HG02759 (cell line): ENCODE measurements around the gene TMEM204.

Experiments
- ATAC-seq: cut with Tn5 transposase; IDR thresholded peaks from one replicate; pipeline ENCODE4 v1.9.1; 2021; ENCODE audit warnings: mild to moderate bottlenecking, moderate library complexity; ENCODE audit not compliant: unreplicated experiment

TMEM204 gene

DNA sequence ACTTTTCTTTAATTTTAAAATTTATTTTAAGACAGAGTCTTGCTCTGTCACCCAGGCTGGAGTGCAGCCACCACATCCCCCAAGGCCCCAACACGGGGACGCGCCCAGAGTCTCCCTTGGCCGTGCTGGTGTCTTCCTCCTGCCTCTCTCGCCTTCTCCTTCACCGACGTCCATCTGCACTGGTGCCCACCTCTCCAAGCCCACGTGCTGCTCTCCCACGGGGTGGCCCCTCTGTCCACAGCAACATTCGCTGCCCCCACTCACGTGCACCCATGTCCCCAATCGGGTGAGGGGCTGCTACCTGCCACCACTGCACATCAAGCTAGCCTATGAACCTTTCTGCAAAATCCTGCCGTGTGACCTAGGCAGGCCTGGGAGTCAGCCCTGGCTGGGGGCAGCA, 3.1 kb downstream of the TMEM204 start:
- no peak for ATAC-seq

DNA sequence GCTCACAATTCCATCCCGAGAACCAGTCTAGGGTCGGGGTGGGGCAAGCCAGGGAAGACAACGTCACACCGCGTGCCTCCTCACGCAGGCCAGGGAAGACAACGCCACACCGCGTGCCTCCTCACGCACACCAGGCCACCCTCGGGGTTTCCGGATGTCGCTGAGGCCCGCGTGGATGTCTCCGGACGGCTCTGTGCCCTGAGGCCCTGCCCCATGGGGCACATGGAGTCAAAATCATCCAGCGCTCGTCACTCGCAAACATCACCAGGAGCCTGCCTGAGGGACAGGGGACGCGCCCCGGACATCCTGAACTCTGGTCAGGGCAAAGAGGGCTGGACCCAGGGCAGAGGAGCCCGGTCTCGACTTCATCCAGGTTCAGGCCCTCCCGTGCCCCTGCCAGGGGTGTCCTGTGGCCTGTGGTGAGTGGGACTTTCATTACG, 3.7 kb downstream of the TMEM204 start:
- no peak for ATAC-seq

DNA sequence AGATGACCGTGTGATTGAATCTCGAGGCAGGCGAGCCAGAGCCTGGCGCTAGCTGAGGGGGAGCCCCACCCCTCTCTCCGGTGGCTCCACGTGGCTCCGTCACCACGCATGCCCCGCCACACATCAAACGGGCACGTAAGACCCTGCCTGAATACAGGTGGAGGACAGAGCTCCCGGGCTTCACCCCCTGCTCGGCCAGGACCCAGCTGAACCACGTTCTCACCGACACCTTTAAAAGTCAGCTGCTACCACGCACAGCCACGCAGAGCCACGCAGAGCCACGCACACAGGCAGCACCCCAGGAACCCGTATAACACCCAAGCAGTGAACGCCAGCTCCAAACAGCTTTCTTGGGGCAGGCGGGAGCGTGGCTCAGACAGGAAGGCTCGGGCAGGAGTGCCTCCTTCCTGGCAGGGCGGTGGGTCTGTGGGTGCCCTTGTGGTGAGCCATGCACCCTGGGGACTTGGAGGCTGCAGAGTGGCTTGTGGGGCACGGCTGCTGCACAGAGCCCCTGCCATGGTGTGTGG, 4.4 kb downstream of the TMEM204 start:
- no peak for ATAC-seq

DNA sequence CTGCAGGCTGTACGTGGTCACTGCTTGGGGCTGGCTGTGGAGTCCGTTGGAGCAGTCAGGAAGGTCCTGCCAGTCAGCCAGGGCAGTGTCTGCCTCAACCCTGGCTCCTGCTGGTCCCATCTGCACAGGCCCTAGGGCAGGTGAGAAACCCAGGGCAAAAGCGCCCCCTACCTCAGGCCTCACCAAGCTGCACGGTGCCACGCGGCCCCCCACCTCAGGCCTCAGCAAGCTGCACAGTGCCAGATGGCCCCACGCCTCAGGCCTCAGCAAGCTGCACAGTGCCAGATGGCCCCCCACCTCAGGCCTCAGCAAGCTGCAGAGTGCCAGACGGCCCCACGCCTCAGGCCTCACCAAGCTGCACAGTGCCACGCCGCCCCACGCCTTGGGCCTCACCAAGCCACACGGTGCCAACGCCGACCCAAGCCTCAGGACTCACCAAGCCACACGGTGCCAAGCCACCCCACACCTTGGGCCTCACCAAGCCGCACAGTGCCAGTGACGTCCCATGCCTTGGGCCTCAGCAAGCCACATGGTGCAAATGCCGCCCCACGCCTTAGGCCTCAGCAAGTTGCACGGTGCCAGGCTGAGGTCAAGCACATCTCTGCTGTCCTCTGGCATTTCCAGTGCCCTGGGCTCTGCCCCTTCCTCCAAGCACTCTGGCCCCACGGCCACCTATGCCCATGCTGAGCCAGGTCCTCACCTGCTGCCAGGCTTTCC, 5.5 kb downstream of the TMEM204 start:
- no peak for ATAC-seq

DNA sequence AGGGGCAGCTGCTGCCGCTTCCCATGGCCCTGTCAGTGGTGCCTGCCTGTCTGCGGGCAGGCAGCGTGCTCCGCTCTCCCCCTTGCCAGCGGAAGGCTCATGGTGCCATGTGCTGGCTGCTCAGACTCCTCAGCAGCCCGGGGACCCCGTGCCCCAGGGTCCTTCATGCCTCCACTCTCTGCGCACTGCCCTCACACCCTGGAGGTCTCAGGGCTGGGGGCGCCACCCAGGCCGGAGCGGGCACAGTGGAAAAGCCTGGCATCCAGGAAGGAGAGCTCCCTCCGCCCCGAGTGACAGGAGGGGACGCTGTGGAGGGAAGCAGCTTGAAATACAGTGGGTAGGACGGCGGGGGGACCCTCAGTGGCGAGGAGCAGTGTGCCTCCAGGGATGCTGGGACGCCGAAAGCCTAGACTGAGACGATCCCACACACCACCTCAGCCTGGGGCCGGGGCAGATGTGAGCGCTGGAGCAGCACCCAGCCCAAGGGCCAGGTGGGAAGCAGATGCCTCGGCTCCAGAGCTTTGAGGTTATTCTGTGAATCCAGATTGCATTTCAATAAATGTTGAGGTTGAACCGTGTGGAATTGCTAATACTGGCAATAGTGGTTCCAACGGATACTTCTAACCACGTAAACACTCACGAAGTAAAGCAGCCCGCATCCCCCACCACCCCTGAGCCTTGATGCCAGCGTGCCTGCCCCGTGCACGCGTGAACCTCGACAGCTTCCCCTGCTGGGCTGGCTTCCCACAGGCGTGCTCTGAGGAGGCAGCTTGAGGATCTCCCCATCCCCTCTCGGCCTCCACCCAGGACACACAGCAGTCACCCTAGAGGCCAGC, 6.5 kb downstream of the TMEM204 start:
- no peak for ATAC-seq

DNA sequence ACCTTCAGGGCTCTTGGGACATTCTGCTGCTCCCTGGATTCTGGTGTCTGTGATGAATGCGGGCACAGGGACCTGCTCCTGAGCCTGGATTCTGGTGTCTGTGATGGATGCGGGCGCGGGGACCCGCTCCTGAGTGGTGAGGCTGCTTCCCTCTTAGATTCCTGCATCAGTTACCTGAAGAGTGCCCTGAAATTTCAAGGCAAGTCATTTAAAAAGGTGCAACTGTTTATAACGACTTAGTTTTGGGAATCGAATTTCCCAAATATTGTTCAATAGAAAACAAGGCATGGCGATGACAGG, 7.0 kb downstream of the TMEM204 start:
- ATAC-seq, result no peak

DNA sequence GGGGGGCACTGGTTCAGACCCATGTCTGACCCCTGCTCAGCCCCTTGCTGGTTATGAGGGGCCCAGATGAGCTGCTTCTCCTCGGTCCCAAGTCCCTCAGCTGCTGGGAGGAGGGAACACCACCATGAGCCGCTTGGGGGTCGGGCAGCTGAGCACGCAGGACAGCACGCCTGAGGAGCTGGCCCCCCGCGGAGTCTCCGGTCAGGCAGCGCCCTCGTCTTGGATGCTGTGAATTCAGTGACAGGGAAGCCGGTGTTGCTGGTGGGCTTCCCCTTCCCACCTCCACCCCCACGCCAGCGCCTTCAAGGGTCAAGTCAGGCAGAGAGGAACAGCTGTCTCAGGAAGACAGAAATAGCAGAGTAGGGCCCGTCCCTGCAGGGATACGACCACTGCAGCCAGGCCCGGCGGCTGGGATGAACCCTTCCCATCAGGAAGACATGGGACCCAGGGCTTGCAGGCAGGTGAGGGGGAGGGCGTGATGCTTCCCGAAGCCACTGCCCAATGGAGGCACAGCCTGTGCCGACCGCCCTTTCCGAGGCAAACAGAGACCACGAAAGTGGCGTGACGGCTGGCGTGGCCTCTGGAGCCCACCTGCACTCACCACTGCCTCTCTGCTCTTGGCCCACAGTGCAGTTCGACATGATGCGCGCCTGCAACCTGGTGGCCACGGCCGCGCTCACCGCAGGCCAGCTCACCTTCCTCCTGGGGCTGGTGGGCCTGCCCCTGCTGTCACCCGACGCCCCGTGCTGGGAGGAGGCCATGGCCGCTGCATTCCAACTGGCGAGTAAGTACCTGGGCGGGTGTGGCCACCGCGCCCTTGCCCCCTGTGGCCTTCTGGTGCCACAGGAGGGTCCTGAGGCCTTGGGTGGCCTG, 8.1 kb downstream of the TMEM204 start:
- no peak for ATAC-seq

DNA sequence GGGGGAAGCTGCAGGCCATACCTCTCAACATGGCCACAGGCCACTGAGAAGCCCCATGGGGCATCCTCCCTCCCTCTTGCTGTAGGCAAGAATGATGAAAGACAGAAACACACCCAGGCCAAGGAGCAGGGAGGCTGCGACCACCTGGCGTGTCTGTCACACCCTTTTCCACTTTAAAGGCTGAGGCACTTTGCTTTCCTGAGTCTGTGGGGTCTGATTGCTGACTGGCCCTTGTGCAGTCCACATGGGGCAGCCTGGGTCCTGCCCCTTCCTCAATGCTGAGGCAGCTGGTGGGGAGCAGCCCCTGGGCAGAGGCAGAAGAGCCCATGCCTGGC, 8.7 kb downstream of the TMEM204 start:
- ATAC-seq, result no peak

DNA sequence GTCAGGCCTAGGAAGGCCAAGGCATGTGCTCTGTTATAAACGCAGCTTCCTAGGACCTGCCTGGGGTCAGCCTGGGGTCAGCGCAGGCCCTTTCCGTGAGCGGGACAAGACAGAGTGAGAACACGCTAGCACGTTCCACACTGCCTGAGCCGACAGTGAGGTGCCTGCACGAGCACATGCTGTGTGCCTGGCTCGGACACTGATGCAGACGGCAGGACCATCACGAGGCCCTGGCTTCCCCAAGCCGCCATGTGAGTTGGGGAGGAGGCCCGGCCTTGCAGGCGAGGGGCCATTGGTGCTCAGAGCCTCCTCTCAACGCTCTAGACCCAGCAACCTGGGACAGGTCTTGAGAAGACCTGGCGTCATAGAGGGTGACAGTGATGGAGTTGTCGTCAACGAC, 9.1 kb downstream of the TMEM204 start:
- ATAC-seq, result no peak

DNA sequence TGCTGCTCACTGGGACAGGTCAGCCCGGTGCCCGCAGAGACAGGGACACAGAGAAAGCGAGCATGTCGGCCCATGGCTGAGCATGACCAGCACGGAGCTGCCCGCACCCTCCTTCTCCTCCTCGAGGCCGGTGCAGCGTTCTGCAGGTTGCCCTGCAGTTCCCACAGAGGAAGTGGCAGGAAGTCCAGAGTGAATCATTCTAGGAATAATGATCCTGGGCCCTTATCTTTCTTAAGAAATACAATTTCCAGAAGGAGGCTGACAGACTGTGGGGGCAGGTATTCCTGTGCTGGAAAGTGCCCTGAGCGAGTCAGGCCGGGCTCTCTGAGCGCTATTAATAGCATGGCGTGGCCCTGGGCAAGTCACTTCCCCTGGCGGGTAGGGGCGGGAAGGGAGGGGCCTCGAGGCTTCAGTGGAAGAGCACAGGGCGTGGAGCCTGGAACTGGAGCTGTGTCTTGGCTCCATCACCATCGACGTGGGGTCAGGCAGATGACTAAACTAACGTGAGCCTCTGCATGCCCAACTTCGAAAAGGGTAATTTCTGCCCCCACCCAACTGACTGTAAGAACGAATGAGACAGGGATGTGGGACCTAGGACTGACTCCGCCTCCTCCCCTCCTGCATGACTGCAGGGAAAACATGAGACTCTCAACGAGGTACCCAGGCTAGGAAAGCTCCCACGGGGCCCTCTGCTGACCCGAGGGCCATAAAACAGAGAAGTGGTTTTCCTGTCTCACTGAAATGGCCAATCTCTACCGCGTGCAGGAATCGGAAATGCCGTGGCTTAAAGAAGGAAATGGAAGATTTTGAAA, 9.8 kb downstream of the TMEM204 start:
- ATAC-seq, result no peak

DNA sequence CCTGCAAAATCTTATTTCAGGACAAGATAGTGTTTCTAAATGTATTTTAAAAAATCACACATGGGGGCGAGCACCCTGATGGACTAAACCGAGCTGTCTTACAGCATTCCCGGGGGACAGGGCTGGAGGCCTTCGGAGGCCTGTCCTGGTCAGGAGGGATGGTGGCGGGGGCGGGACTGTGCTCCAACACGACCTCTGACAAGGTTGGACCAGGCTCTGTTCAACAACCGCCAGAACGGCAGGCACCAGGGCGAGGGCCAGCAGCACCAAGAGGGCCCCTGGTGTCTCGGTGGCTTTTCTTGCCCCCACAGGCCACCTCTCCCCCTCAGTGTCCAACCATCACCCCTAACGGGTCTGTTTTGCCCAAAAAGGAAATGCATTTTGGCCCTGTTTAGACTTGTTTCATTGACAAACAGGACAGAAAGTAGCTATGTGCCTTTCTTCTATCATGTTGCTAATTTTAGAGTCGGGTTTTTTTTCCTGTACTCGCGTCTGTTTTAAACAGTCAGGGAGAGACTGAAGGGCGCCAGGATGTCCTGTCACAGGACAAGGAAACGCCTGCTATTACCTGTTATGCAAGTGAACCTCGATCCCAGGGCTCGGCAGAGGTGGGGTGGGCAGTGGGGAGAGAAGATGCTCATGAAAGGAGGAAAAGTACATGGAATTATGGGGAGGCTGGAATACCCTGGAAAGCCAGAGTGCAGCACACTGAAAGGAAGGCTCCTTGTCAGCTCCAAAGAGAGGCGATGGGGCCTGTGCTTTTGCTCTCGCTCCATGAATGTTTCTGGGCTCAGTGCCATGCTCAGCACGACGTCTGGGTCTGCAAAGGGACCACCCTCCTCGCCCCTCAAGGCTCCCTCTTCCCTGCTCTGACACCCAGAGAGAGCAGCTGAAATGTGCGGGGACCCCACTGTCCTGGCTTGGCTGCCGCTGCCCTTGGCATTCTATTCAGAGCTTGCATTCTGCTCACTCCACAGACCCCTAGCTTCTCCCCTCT, 11.9 kb downstream of the TMEM204 start:
- ATAC-seq, result no peak

DNA sequence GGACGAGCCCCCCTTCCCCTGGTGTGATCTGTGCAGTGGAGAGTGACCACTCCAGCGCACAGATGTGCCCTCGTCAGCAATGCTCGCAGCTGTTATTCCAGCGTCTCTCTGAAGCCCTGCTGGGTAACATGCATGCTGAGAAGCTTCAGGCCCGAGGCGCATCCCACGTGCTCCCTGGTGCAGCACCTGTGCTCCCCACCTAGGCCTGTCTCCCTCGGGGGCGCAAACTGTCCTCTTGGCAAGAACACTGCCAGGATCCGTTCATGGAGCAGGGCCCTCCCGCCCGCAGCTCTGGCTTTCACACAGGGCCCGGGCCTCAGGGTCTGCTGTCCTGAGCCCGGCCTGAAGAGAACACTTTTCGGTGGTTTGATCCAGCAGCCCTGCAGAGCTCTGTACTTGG, 13.0 kb downstream of the TMEM204 start:
- ATAC-seq, result no peak

DNA sequence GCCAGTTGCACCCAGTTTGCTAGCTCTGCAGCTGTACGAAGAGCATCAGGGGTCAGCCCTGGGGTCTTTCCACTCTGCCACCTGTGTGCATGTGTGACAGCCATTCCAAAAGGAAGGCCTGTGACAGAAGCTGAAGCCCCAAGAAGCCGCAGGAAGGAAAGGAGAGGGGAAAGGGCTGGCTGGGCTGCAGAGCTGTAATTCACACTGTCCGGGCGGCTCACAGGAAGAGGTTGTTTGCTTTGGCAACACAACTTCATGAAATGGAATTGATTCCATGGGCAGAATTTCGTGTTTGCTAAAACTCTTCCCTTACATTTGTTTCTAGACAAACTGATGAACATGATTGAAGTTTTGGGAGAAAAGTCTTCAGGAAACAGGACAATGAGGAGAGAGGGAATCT, 14.8 kb downstream of the TMEM204 start:
- no peak for ATAC-seq

DNA sequence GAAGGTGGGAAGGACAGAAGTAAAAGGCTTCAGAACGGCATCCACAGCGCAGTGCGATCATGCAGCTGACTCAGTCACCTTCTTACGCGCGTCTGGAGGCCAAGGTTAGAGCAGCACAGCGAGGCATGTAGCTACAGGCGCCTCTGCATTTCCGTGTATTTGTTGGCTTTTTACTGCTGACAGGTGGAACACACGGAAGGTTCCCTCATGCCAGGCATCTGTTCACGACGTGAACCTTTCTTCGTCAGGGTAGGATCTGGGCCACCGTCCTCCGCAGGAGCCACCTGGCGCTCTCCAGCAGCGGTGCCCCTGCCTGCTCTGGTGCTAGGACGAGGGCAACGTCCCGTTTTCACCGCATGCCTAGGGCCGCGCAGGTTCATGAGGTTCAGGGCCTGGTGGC, 15.3 kb downstream of the TMEM204 start:
- no peak for ATAC-seq

DNA sequence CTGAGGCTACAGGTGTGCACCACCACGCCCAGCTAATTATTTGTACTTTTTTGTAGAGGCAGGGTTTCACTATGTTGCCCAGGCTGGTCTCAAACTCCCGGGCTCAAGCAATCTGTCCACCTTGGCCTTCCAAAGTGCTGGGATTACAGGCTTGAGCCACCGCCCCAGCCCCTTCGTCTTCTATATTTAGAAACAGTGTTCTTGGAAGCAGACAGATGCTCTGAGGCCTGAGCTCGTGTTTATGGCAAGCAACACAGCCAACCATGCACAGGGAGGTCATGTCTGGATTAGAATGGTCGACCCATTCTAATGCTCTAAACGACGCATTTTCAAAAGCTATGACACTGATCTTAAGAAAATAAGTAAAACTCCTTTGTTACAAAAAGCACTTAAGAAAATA, 16.6 kb downstream of the TMEM204 start:
- no peak for ATAC-seq

DNA sequence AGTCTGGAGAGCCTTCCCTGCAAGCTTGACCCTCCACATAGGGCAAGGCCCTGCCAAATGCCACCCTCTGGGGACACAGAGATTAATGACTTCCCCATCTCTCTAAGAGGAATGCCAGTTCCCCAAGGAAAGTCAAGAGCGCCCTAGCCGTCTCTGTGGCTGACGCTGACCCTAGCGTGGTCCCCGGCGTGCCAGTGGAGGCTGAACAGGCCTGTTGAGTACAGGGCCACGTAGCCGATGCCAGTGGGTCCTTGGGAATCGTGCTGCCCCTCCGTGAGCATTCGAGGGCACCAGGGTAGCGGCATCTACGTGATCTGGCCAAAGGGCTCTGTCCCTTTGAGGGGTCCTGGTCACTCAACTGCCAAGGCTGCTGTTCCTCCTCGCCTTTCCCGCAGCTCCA, 17.2 kb downstream of the TMEM204 start:
- no peak for ATAC-seq

DNA sequence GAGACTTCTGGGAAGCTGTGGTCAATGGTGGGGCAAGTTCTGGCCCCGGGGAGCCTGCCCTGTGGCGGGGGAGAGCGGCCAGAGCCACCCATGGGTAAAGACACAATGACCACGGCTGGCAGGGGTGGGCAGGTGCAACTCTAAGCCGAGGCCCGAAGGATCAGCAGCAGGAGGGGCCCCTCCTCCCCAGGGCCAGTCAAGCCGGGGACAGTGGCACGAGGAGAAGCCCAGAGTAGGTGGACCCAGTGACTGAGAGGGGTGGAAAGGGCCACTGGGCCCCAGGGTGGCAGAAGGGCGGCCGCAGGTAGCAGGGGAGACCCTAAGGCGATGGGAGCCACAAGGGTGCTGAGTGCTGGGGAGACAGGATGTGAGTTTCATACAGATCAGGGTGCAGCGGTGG, 17.7 kb downstream of the TMEM204 start:
- no peak for ATAC-seq

DNA sequence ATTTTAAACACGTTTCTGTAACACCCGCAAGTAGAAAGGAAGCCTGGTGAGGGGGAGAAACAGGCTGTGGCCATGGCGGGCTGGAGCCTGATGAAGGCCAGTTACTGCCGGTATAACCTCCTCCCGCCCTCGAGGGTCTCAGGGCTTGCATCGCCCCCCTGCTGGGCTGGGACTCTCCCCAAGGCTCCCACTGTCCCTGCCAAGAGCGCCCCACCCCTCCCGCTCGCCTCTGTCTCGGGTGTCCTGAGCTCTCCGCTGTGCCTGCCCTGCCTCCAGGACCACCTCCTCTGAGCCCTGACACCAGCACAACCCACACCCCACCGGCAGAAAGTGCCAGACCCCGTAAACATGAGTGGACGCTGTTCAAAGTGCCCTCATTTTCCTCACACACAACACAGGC, 18.7 kb downstream of the TMEM204 start:
- no peak for ATAC-seq
